K562 (cell line): Measurements from ENCODE around the gene NRCAM. TPM values are rescaled to one million over a fixed set of nuclear protein-coding genes. Genes with fewer than 3 reads are reported as not detected.

Experiments used
- ATAC-seq: fragments of 200-7000 bp; cut with Tn5 transposase; 3 replicates; pipeline ENCODE4 v1.9.1; 2020; ENCODE audit warnings: moderate library complexity
- BruUV-seq: library from RNA; stranded (reverse); fragments of 400-500 nt; replicated peaks from 2 replicates; lab custom pipeline; 2021; lab: Mats Ljungman, UMichigan
- CTCF ChIA-PET: fragments of 300-600 bp; formaldehyde crosslinking; extraction: SDS; loops from one replicate; lab custom pipeline; 2021; ENCODE audit warnings: low intra/inter-chr PET ratio; lab: Yijun Ruan, JAX
- POLR2A ChIA-PET: fragments of 300-600, 350-650 bp; sonication (Branson Sonifier 250); formaldehyde crosslinking; extraction: SDS; loops from one replicate; lab custom pipeline; 2021; ENCODE audit warnings: antibody characterized with exemption, inconsistent platforms; lab: Yijun Ruan, JAX
- DNase-seq, 4 experiments: peaks; one replicate each; pipeline versions ENCODE4 v3.0.0 to v3.0.0-alpha.2; 2011 to 2018; ENCODE audit warnings: low spot score in 3 of 4, mixed read lengths in 3 of 4; ENCODE audit errors: extremely low read depth in 1 of 4
- FAIRE-seq: peaks from 2 replicates; lab custom pipeline; 2011; peaks lifted over from hg19 to GRCh38; lab: Jason Lieb, UNC
- H2AFZ ChIP-seq: 2 replicates; pipeline ENCODE4 v1.6.0; 2011; ENCODE audit warnings: low read depth, low read length, control low read depth, inconsistent platforms
- H3K27ac ChIP-seq: fragments of 200-600 bp; 3 replicates; pipeline ENCODE4 v1.8.0; 2011; ENCODE audit warnings: low read depth, mild to moderate bottlenecking, control low read depth, inconsistent platforms, low read length, moderate library complexity, mixed read lengths; ENCODE audit errors: extremely low read depth
- H3K27me3 ChIP-seq, 2 experiments: fragments of 300-600 bp in 1 of 2; 2 replicates in 1 of 2; 3 replicates in 1 of 2; pipeline versions ENCODE4 v1.6.0 to v1.8.0; 2011; ENCODE audit warnings: inconsistent platforms in 2 of 2, low read length in 2 of 2, mild to moderate bottlenecking in 1 of 2, mixed read lengths in 1 of 2, moderate library complexity in 1 of 2; ENCODE audit not compliant: control insufficient read depth in 2 of 2, insufficient read depth in 2 of 2
- H3K36me3 ChIP-seq: fragments of 300-600 bp; 3 replicates; pipeline ENCODE4 v1.8.0; 2011; ENCODE audit warnings: mild to moderate bottlenecking, low read length, inconsistent platforms; ENCODE audit not compliant: control insufficient read depth, insufficient read depth
- H3K4me1 ChIP-seq, 2 experiments: fragments of 200-600 bp in 1 of 2; replicated peaks in 1 of 2; 2 replicates in 1 of 2; 3 replicates in 1 of 2; pipeline versions ENCODE4 v1.5.1 to v1.8.0; 2011; ENCODE audit warnings: inconsistent platforms in 2 of 2, low read length in 2 of 2, mild to moderate bottlenecking in 1 of 2, mixed read lengths in 1 of 2, moderate library complexity in 1 of 2; ENCODE audit not compliant: control insufficient read depth in 2 of 2, insufficient read depth in 2 of 2
- H3K4me2 ChIP-seq: 2 replicates; pipeline ENCODE4 v1.6.1; 2011; ENCODE audit warnings: low read length, control low read depth, inconsistent platforms, mixed read lengths; ENCODE audit not compliant: insufficient read depth
- H3K4me3 ChIP-seq: fragments of 200-600 bp; sonication (generic), shearing (Covaris generic); 2 replicates; pipeline ENCODE4 v1.5.1; 2016; ENCODE audit warnings: control low read depth, inconsistent platforms
- H3K79me2 ChIP-seq: fragments of 200-600 bp; 3 replicates; pipeline ENCODE4 v1.8.0; 2011; ENCODE audit warnings: low read length, inconsistent platforms; ENCODE audit not compliant: control insufficient read depth, insufficient read depth
- H3K9ac ChIP-seq, 2 experiments: 2 replicates each; pipeline versions ENCODE4 v1.6.0 to v1.6.1; 2011; ENCODE audit warnings: low read depth in 2 of 2, low read length in 2 of 2, control low read depth in 1 of 2, inconsistent platforms in 1 of 2, mild to moderate bottlenecking in 1 of 2, mixed read lengths in 1 of 2; ENCODE audit not compliant: insufficient read depth in 1 of 2
- H3K9me1 ChIP-seq: one replicate; pipeline ENCODE4 v1.6.0; 2011; ENCODE audit warnings: inconsistent platforms, mild to moderate bottlenecking, low read length, moderate library complexity; ENCODE audit not compliant: control insufficient read depth, insufficient read depth
- H3K9me3 ChIP-seq: replicated peaks from 2 replicates; pipeline ENCODE4 v1.5.1; 2011; ENCODE audit warnings: low read depth, low read length, inconsistent platforms; ENCODE audit not compliant: control insufficient read depth, insufficient read depth
- H4K20me1 ChIP-seq: replicated peaks from 2 replicates; pipeline ENCODE4 v1.6.1; 2011; ENCODE audit warnings: low read length, inconsistent platforms, mixed read lengths; ENCODE audit not compliant: control insufficient read depth, insufficient read depth
- CREB3L1 ChIP-seq: fragments of 450-650 bp; IDR thresholded peaks from 2 replicates; pipeline ENCODE4 v1.6.1; 2014; ENCODE audit warnings: low read depth, mild to moderate bottlenecking, moderate library complexity, borderline replicate concordance
- DNMT1 ChIP-seq: fragments of 450-650 bp; IDR thresholded peaks from 2 replicates; pipeline ENCODE4 v1.6.1; 2016; ENCODE audit warnings: antibody characterized with exemption, mild to moderate bottlenecking
- EGR1 ChIP-seq: fragments of 450-650 bp; conservative IDR thresholded peaks from 2 replicates; pipeline ENCODE4 v1.6.1; 2017; ENCODE audit warnings: mild to moderate bottlenecking
- EZH2 ChIP-seq: IDR thresholded peaks from 2 replicates; pipeline ENCODE4 v1.6.1; 2012; ENCODE audit warnings: low read depth, mild to moderate bottlenecking, inconsistent platforms, low read length, borderline replicate concordance
- MYC ChIP-seq, 2 experiments: fragments of 250-450 bp in 1 of 2; sonication (Bioruptor Pico) in 1 of 2; IDR thresholded peaks; 2 replicates each; pipeline versions ENCODE4 v1.5.1 to v1.6.1; 2012 to 2021; ENCODE audit warnings: low read depth in 2 of 2, borderline replicate concordance in 1 of 2, improper control_type of control experiment in 1 of 2, low read length in 1 of 2, mild to moderate bottlenecking in 1 of 2, moderate library complexity in 1 of 2
- SUPT5H ChIP-seq: fragments of 450-650 bp; IDR thresholded peaks from 2 replicates; pipeline ENCODE4 v1.6.1; 2016
- ZZZ3 ChIP-seq: fragments of 450-650 bp; IDR thresholded peaks from 2 replicates; pipeline ENCODE4 v1.6.1; 2016; ENCODE audit warnings: antibody characterized with exemption, mild to moderate bottlenecking, moderate library complexity
- WGBS: fragments of 100-300 bp; shearing (Covaris generic); methylation state at CpG from one replicate; pipeline ENCODE4 v1.1.6; 2016; ENCODE audit warnings: low coverage, mixed read lengths; ENCODE audit not compliant: insufficient coverage; ENCODE audit errors: missing lambda C conversion rate; 5-methylcytosine and 5-hydroxymethylcytosine counted together
- in situ Hi-C: fragments of 300-500 bp; cut with MboI; formaldehyde crosslinking; loops from 4 replicates; pipeline ENCODE4 v1.15.0; 2018; ENCODE audit warnings: inconsistent platforms, mixed read lengths
- intact Hi-C: fragments of 100-400 bp; cut with micrococcal nuclease; formaldehyde crosslinking; loops from 2 replicates; pipeline ENCODE4 v1.14.2; 2022
- polyA plus RNA-seq, 8 experiments: library from polyadenylated mRNA; depleted of rRNA in 4 of 8; stranded (reverse) in 5 of 8; unstranded in 3 of 8; fragments of >200 nt; fragmentation: Nextera tagmentation in 2 of 8; fragmentation: Illumina TruSeq in 1 of 8; extraction: Ambion mirVana in 2 of 8; extraction: Trizol in 1 of 8; gene quantifications; 2 replicates each; pipeline versions ENCODE4 v1.2.1 to v1.2.3, GENCODE V29; 2011 to 2014; ENCODE audit warnings: inconsistent platforms in 1 of 8, missing spikeins in 1 of 8
- total RNA-seq, 7 experiments: library from RNA; depleted of rRNA in 6 of 7; stranded (reverse); fragments of >200 nt in 6 of 7; fragmentation: Illumina TruSeq in 2 of 7; extraction: Trizol in 2 of 7; gene quantifications; 2 replicates each; pipeline versions ENCODE4 v1.2.1 to v1.2.3, GENCODE V29; 2011 to 2021; ENCODE audit warnings: low replicate concordance in 1 of 7
- TF ChIP-seq, protein P1 (sequence below): fragments of 450-650 bp; formaldehyde crosslinking; conservative IDR thresholded peaks from 2 replicates; pipeline ENCODE4 v1.4.0; 2022; ENCODE audit warnings: mild to moderate bottlenecking, missing genetic modification characterization

NRCAM gene
- total and polyA plus RNA-seq, 9 of the 15 experiments (the other 6 are each of a cell fraction or from before 2014, with no cell fraction given), result 0.03 to 0.54 (median 0.12) TPM; not detected in 1

- in situ Hi-C loops, result no loop called here
- BruUV-seq, result no TSS peak
Observed at GRCh38 chr7:108456845-108457540, 757 bp upstream of the NRCAM start.

More at GRCh38 chr7:108456845-108457540, 757 bp upstream of the NRCAM start:
- no peak overlapping the region for H3K4me2 ChIP-seq
- no peak for FAIRE-seq
- no peak overlapping the region for H2AFZ ChIP-seq
- no peak overlapping the region for H3K4me3 ChIP-seq
- no peak overlapping the region for H3K9ac ChIP-seq
- ATAC-seq, result no peak
- 52% methylated on average over 19 of the region's 19 CpGs for WGBS
- H3K79me2 ChIP-seq, result no peaks in the 10 kb centered on the region
- DNase-seq, result no peak
- no peaks in the 10 kb centered on the region for H3K36me3 ChIP-seq
- intact Hi-C loops, result no loop called here
- peaks cover 47 to 49% of the 10 kb centered on the region in 2 experiments for H3K27me3 ChIP-seq
- no peaks in the 10 kb centered on the region for H3K9me3 ChIP-seq
- H3K9me1 ChIP-seq, result no peaks in the 10 kb centered on the region
- H3K27ac ChIP-seq, result no peak overlapping the region
- POLR2A ChIA-PET, result interaction anchor here (0.6 to 1.1 kb wide), 2 partner anchors 40 to 228 kb away, joined by 3 to 6 read pairs; no protein-coding TSS in a partner anchor
- CTCF ChIA-PET, result interaction anchor here (0.7 to 0.9 kb wide), 2 partner anchors 28 to 40 kb away, joined by 3 read pairs; no protein-coding TSS in a partner anchor
- no peaks in the 10 kb centered on the region for H4K20me1 ChIP-seq
- TF ChIP-seq EGR1 (no peak), MYC (IDR thresholded peaks at IDR 0.05; ENCODE audit: low read depth, low read length) (no peak), MYC (CRISPR knock-in tag; IDR thresholded peaks at IDR 0.05; ENCODE audit: borderline replicate concordance, low read depth) (no peak), ZZZ3 (no peak), CREB3L1 (no peak), SUPT5H (no peak), DNMT1 (no peak), EZH2 (no peak)
- TF ChIP-seq, protein P1, sequence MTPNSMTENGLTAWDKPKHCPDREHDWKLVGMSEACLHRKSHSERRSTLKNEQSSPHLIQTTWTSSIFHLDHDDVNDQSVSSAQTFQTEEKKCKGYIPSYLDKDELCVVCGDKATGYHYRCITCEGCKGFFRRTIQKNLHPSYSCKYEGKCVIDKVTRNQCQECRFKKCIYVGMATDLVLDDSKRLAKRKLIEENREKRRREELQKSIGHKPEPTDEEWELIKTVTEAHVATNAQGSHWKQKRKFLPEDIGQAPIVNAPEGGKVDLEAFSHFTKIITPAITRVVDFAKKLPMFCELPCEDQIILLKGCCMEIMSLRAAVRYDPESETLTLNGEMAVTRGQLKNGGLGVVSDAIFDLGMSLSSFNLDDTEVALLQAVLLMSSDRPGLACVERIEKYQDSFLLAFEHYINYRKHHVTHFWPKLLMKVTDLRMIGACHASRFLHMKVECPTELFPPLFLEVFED (CRISPR knock-in tag), result no peak
- H3K4me1 ChIP-seq, result peaks cover 0 to 20% of the 10 kb centered on the region in 2 experiments; a peak in 2 of 5 replicates
